HL-60/S4 (cell line): Measurements from ENCODE around the gene PLEK.
"Not testable (repeated sequence)": the region's sequence is repeated elsewhere in the genome, so short reads cannot be mapped to it uniquely, and the experiment has no call there.

Experiments
- in situ Hi-C: fragments of 300-500 bp; cut with MboI; formaldehyde crosslinking; loops from 2 replicates; pipeline ENCODE4 v1.14.3; 2022; ENCODE audit warnings: low sequenced_read_pairs

PLEK gene

DNA sequence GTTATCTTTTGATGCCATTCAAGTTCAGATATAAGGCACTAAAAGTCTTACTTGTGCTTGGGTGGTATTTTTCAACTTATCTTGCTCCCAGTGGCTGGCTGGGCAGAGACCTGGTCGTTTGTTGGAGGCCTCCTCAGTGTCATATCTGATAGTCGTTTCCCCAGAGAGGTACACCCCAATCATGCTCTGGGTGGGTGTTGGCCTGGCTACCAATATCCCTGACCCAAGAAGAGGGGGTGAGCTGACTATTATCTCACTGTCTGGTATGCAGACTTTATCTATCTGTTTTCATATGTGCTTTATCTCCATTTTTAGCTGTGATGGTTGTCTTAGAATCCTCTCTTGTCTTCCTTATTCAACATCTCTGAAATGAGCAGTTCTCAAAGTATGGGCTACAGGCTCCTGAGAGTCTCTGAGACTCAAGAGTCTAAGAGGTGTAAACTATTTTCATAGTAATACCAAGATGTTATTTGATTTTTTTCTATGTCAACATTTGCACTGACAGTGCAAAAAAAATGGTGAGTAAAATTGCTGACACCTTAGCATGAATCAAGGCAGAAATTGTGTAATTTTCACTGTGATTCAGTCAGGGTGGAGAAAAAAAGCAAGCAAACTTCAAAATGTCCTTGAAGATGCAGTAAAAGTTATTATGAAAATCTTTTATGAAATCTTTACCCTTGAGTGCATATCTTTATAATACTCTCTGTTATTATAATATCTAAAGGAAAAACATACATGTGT lies 12.3 kb upstream of the PLEK start:
- in situ Hi-C loops: no loop called here

DNA sequence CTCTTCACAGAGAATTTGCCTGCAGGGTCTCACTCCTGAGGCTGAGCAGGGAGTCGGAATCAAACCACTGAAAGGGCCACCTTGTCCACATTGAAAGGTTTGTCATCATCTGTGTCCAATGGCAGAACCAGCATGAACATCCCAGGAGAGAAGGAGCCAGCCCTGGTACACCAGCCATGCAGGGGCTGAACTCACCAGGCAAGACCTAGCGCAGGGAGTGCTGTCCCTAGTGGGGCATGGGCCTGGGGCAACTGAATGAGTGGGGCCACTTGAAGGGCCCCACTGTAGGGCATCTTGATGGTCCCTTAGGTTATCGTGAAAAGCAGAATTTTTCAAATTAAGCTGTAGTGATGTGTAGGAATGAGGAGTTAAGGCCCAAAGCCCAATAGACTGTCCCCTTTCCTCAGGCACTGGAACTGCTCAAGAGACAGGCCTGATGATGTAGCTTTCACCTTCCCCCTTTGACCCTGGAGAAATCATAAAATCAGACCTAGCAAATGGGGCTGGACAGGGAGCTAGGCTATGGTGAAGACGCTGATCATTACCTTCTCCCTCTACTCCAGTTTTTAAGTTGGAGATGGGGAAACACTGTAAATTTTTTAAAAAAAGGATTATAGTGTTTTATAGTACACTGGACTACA lies 8.4 kb upstream of the PLEK start:
- in situ Hi-C loops: no loop called here

DNA sequence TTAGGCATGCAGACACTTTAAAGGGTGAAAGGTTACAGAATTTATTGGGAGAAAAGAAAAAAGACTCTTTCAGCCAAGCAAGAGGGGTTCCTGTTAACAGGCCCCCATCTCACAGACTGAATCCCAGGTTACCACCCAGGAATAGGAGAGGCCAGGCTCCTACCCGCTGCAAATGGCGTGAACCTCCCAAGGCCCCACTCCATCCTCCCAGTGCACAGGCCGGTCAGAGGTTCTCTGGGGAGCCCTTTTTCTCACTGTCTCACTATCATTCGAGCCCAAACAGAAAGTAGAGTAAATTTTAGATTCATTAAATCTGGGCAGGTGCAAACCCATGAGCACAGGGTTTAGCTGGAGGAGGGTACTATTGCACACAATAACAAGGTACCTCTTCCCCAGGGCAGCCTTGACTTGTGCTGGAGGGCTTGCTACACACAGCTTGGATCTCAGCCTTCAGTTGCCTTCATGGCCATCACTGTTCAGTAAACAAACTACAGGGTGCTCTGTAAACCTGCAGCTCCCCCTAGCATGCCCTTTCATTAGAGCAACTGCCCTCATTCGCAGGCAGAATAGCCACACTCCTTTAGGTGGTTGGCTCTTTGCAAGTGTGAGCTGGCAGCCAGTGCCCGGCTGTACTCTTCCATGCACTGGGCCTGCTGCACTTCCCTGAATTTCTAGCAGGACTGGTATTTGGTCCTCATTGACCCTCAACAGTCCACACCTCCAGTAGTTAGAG lies 7.3 kb upstream of the PLEK start:
- in situ Hi-C loops: no loop called here

DNA sequence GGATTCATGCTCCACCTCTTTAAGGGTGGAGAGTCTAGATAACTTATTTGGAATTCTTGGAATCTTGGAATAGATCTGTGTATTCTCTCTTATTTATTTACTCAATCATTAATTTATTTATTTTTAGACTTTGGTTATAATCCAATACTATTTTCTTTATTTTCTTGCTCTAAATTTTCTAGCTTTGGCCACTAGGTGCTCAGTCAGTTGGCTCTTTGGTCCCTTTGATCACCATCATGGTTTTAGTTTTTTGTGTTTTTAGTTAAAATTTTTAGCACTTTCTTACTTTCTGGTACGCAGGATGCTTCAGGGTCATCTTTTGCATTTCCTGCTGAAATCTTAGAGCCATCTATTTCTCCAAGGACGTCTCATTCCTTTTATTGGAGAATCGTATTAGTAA lies 5.2 kb upstream of the PLEK start:
- in situ Hi-C loops: no loop called here

DNA sequence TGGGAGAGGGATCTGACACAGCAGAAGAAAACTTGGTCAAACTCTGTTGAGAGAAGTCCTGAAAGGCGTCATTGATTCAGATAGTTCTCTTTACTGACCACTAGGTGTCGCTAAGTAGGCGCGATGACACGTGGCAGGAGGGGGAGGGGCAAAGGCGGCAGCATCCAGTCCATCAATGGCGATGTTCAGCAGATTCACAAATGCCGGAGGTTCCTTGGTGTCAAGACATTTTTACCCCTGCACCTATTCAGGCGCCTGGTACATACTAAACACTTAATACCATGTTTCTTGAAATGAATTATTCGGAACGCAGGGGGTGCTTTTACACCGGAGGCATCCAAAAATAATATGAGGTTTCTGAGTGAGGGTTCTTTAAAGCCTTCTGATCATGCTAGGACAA lies 3.0 kb upstream of the PLEK start:
- in situ Hi-C loops: no loop called here

DNA sequence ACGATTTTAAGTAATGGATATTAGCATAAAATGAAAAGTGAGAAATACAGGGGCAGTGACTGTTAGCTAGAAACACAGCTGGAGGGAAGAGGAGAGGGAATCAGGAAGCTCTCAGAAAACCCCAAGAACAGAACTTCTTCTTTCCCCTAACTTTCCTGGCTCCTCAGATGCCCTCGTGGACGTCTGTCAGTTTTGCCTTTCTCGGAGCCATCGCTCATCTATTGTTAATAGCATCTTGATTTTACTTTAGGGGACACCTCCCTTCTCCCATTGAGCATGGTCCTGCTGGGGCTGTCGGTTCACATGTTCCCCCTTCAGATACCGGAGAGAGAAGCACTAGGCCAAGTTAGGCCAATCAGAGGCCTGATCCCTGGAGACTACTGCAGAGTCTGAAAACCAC lies 2.3 kb upstream of the PLEK start:
- in situ Hi-C loops: no loop called here

DNA sequence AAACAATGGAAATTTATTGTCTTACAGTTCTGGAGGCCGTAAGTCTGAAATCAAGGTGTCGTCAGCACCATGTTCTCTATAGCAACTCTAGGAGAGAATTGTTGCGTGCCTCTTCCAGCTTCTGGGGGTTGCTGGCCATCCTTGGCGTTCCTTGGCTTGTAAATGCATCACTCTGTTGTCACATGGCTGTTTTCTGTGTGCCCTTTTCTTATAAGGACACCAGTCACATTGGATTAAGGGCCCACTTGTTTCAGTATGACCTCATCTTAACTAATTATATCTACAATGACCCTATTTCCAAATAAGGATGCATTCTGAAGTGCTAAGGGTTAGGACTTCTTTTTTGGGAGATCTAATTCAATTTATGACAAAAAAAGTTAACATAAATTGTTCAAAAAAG lies 1.4 kb upstream of the PLEK start:
- in situ Hi-C loops: no loop called here

DNA sequence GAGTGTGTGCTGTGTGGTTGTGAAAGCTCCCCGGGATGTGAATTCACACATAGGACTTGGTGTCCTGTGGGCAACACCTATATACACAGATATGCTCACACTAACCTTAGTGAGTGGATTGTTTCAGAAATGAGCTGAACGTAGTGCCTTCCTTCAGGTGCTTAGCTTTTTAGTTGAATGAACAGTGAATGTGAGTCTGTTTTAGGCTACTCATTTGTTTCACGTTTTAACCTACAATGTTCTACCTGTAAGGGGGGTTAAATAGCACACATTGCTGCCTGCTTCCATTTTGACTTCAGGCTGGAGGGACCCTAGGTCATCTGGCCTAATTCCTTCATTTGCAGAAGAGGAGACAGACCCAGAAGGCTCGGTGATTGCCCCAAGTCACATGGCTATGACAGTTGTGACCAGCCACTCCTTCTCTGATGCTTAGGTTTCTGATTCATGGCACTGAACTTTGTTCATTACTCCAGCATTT lies 1.0 kb downstream of the PLEK start:
- in situ Hi-C loops: loop anchor here (5.0 kb wide), 1 partner anchor 61 kb away; no protein-coding TSS in a partner anchor

DNA sequence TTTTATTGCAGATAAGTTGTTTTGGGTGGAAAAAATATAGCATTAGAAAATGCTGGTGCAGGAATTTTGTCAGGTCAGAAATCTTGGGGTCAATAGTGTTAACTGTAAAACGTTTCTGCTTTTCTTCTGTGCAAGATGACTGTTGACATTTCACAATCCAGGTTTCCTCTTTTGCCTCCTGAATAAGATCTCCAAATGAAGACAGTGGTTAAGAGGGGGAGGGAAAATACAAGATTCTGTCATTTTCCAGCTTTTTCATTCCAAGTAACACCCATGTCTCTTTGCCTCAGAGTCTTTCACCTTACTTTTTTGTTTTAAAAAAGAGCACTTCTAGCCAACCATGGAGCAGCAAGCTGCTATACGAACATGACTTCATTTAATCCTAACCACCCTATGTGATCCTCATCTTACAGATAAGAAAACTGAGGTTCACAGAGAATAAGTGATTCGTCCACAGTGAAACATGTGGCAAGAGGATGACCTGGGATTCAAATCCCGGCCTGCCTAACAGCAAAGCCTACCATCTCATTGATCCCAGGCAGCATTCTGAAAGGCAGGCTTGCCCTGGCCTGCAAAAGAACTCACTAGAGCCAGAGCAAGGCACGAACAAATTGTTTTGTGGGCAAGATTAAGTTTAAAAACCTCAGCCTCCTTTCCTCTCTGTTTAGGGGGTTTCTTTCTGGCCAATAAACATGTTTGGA lies 3.0 kb downstream of the PLEK start:
- in situ Hi-C loops: loop anchor here (5.0 kb wide), 1 partner anchor 59 kb away; no protein-coding TSS in a partner anchor

DNA sequence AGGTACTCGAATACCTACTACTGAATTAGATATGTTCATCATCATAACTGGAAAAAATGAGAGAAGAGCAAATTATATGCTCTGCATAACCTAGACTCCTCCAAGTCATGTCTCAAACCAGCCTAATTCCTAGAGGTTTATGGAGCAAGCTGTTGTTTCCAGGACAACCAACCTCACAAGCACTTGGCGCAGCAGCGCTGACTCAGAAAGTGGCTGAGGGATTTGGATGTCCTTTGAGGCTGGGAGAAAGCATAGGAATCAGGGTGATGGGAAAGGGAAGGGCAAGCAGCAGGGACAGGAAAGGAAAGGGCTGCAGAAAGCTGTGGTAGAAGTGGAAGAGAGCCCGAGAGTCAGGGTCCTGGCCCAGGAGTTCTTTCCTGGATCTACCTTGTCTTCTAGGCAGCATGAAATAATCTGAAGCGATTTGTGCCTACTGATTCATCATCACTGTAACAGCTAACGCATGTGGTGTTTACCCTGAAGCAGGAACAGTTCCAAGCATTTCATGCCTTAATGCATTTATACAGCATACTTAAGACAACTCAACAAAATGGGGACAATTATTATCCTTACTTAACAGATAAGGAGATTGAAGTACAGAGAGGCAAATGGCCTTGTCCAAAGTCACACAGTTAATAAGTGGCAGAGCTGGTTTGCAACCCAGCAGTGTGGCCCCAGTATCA lies 3.7 kb downstream of the PLEK start:
- in situ Hi-C loops: loop anchor here (5.0 kb wide), 1 partner anchor 59 kb away; no protein-coding TSS in a partner anchor

DNA sequence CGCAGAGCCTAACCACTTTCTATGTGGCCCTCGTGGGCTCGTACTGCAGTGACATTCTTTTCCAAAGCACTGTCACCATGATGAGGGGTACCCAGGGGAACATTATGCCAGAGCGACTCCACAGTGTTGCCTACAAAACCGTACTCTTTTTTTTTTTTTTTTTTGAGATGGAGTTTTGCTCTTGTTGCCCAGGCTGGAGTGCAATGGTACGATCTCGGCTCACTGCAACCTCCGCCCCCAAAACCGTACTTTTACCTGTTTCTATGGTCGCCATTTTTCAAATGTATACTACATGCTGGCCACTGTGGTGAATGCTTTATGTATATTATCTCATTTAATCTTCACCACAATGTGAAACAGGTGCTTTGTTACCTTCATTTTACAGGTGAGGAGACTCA lies 4.3 kb downstream of the PLEK start:
- in situ Hi-C loops: loop anchor here (5.0 kb wide), 1 partner anchor 58 kb away; no protein-coding TSS in a partner anchor

DNA sequence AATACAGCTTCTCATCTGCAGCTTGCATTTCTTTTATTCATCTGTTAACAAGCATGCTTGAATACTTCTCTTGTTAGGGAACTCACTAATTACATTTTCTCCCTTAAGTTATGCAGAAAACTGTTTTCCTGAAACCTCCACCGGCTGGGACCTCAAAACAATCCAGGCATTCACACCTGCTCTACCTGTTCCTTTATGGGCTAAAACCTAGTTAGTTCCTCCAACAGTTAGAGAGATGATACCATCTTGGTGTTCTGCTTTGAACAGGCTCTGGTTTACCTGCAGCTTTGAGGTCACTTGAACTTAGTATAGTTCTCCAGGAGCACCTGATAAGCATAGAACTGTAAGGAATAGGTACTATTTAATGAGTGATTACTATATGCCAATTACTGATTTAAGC lies 6.1 kb downstream of the PLEK start:
- in situ Hi-C loops: no loop called here

DNA sequence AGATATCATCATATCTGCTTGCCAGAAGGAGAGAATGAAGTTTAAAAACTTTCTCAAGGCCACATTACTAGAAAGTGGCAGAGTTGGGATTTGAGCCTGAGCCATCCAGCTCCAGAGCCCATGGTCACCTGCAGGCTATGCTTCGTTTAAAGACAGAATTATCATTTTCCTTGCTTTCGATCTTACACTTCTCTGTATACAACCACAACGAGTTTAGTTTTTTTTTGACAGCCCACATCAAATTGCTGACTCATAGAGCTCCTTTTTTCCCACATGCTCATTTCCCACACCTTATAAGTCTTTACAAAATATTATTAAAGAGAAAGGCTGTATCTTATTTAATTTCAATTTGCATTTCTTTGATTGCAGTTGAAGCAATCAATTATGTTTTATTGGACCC lies 6.5 kb downstream of the PLEK start:
- in situ Hi-C loops: no loop called here

DNA sequence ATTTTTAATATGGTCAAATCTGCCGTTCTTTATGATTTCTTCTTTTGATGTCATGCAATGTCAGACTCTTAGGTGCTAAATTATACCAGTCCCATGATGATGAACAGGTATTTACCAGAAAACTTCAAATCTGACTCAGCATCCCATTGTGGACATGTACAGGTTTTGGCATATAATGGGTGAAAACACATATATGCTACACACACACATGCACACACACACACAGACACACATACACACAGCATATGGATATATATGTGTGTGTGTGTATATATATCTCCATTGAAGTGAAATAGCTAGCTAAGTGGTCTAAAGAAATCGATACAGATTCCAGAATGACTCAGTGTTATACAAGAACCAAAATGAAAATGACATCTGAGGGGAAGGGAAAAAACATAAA lies 7.4 kb downstream of the PLEK start:
- in situ Hi-C loops: no loop called here

DNA sequence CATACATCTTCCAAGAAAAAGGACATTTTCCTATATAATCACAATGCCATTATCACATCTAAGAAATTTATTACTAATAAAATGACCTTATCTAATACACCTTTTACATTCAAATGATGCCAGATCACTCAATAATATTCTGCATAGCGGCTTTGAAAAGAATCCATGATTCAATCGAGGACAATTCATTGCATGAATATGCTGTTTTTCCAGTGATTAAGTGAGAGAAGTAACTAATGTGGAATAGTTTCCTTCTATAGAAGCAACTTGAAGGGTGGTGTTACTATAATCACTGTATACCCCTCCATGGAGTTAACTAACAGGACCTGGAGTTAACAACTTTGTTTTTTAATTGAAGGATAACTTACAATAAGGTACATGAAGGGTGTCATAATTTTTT lies 9.1 kb downstream of the PLEK start:
- in situ Hi-C loops: no loop called here

DNA sequence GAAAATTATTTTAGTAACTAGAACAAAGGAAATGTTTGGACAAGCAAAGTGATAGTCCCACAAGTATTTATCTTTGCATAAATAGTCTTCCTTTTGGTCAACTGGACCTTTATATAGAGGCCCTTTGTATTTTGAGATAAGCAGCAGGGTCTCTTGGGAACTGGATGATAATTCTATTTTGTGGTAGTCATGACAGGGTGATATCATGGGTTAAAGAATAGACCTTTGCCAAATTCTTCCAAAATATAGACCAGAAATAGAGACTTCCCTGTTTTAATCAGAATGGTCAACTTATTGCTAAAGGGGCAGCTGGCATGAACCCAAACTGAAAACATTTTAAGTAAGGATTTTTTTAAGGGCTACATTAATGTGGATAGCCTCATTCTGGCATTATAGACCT lies 10.5 kb downstream of the PLEK start:
- in situ Hi-C loops: no loop called here

DNA sequence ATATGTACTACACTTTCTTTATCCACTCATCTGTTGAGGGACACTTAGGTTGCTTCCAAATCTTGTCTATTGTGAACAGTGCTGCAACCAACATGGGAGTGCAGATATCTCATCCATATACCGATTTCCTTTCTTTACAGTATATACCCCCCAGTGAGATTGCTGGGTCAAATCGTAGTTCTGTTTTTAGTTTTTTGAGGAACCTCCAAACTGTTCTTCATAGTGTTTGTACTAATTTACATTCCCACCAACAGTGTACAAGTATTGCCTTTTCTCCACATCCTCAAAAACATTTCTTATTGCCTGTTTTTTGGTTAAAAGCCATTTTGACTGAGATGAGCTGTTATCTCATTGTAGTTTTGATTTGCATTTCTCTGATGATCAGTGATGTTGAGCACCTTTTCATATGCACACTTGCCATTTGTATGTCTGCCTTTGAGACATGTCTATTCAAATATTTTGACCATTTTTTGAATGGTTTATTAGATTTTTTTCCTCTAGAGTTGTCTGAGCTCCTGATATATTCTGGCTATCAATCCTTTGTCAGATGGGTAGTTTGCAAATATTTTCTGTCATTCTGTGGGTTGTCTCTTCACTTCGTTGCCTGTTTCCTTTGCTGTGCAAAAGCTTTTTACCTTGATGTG lies 12.2 kb downstream of the PLEK start:
- in situ Hi-C loops: no loop called here

DNA sequence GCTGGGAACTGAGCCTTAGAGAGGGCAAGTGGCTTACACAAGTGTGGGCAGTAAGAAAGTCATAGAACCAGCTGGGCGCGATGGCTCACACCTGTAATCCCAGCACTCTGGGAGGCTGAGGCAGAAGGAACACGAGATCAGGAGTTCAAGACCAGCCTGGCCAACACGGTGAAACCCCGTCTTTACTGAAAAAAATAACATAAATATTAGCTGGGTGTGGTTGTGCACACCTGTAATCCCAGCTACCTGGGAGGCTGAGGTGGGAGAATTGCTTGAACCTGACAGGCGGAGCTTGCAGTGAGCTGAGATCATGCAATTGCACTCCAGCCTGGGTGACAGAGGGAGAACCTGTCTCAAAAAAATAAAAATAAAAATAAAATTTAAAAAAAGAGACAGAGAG lies 13.7 kb downstream of the PLEK start:
- in situ Hi-C loops: not testable (repeated sequence)

DNA sequence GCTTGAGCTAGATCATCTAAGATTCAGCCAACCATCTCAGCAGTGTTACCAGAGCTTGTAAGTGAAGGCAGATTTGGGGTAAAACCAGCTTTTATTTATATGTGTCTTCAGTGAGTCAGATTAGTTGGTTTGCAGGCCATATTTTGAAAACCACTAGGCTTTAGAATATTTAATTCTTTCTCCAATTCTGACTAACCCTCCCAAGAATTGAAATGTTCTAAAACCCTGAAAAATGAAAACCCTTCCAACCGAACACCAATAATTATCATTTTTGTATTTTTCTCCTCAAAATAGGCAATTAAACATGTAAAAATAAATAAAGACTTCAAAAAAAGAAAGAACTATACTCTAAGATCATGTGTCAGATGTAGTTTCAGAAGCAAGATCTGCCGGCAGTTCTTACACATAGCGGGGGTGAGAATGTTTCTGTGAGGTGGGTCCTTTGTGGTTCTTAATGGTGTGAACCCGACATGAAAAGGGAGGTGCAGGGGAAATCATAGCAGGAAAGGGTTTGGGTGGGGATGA lies 14.2 kb downstream of the PLEK start:
- in situ Hi-C loops: no loop called here

DNA sequence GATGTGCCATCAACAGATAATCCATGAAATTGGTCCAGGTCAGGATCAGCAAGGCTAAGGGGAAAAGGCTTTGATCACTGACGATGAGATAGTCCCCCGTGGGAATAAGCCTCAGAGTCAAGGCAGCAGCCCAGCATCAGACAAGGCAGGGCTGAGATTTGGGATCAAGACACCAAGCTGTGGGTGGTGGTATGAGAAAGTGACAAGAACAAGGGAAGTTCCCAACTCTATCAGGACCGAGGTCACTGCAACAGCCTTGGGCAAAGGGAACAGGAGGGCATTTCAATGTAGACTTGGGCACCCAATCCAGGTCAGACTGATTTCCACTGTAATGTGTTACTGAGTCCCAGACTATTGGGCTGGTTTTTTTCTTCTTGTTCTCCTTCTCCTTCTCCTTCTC lies 18.7 kb downstream of the PLEK start:
- in situ Hi-C loops: no loop called here
